ENCODE measurements around the gene ADD3.

ADD3 gene

DNA sequence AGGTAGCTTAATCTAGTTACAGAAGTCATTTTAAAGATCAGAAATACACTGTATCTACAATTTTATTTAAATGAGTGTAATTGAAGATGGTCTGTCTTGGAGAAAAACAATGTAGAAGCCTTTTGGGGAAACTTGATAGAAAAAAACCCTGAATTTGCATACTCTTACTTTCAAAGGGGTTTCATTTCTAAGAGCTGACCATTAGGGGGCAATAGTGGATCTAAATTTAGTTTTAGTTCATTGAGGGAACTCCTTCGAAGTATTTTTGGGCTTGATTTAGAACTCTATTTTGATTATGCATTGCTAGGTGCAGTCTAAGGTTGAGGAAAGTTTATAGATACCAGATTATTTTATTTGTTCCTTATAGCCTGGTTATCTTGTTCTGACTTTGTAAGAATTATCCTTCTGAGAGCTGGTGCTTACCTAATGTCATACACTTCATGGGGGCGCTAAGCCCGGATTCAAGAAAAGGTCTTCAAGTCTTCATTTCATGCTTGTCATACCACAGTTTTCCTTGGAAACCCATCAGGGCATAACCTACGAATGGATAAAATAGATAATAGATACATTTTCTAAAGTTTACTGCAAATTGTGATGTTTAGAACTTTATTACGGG lies 130.5 kb downstream of the ADD3 start:
- H3K27ac ChIP-seq, result no peak overlapping the region
- no peak overlapping the region for H3K4me3 ChIP-seq
- no peak for TF ChIP-seq Cebpa-rat (IDR thresholded peaks at IDR 0.05)
- no peak overlapping the region for H3K4me2 ChIP-seq
- H4K20me1 ChIP-seq, result no peaks in the 10 kb centered on the region
- H3K27me3 ChIP-seq, result no peaks in the 10 kb centered on the region
- H3K36me3 ChIP-seq, result peaks cover 2% of the 10 kb centered on the region; the same call in 1 of the 2 replicates
- H3K9ac ChIP-seq, result no peak overlapping the region
- H3K9me3 ChIP-seq, result no peaks in the 10 kb centered on the region
- H3K4me1 ChIP-seq, result peaks cover 33% of the 10 kb centered on the region

GRCh38 chr10:110141185-110141584 lies 133.4 kb downstream of the ADD3 start:
- Histone ChIP-seq H3K4me2 (no peak overlapping the region), H3K4me3 (no peak overlapping the region), H3K36me3 (no peaks in the 10 kb centered on the region), H3K9me3 (no peaks in the 10 kb centered on the region), H3K9ac (no peak overlapping the region), H3K27me3 (no peaks in the 10 kb centered on the region), H4K20me1 (no peaks in the 10 kb centered on the region), H3K4me1 (peaks cover 21% of the 10 kb centered on the region), H3K27ac (no peak overlapping the region)
- TF ChIP-seq Cebpa-rat (IDR thresholded peaks at IDR 0.05), result no peak

- H3K4me3 ChIP-seq, result no peak overlapping the region
- no peak overlapping the region for H3K27ac ChIP-seq
- peaks cover 21% of the 10 kb centered on the region for H3K4me1 ChIP-seq
- no peaks in the 10 kb centered on the region for H3K9me3 ChIP-seq
- no peaks in the 10 kb centered on the region for H3K36me3 ChIP-seq
- no peak for TF ChIP-seq Cebpa-rat (IDR thresholded peaks at IDR 0.05)
- no peak overlapping the region for H3K4me2 ChIP-seq
- no peaks in the 10 kb centered on the region for H4K20me1 ChIP-seq
- H3K27me3 ChIP-seq, result no peaks in the 10 kb centered on the region
- no peak overlapping the region for H3K9ac ChIP-seq
Measured at GRCh38 chr10:110141871-110142635, 134.3 kb downstream of the ADD3 start.

DNA sequence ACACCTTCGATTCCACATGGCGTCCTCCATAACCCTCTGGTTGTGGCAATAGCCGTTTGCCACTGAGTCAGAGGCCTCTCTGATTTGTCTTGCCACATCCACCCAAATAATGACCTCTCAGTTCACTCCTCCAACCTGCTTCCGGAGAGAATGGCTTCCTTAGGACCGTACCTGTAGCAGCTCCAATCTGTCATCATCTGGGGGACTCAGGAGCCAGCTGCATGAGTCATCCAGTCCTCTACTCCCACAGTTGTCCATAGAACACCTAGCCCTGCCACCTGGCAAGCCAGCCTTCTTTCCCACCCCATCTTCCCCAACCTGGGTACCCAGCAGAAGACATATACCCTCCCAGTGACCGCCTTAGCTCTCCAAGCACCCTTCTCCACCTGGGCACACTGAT lies 135.2 kb downstream of the ADD3 start:
- TF ChIP-seq Cebpa-rat (IDR thresholded peaks at IDR 0.05), result no peak
- H3K27me3 ChIP-seq, result no peaks in the 10 kb centered on the region
- H3K4me1 ChIP-seq, result peaks cover 13% of the 10 kb centered on the region
- H4K20me1 ChIP-seq, result no peaks in the 10 kb centered on the region
- no peak overlapping the region for H3K27ac ChIP-seq
- no peaks in the 10 kb centered on the region for H3K9me3 ChIP-seq
- H3K9ac ChIP-seq, result no peak overlapping the region
- no peaks in the 10 kb centered on the region for H3K36me3 ChIP-seq
- no peak overlapping the region for H3K4me2 ChIP-seq
- H3K4me3 ChIP-seq, result no peak overlapping the region

DNA sequence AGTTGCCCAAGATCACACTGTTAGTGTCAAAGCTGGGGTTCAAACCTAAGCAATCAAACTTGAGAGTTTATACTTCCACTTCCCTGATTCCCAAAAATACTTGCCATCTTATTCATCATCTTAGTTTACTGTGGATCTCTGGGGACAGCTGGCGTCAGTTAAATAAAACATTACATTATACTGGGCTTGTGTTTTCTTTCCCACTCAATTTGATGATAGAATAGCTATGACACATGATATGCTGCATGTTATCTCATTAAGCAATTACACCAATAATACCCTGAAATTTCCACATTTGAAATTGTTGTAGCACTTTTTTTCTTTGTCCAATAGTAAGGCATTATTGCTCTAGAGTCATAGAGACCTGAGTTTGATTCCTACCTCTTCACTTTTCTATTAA lies 136.7 kb downstream of the ADD3 start:
- Histone ChIP-seq H3K36me3 (no peaks in the 10 kb centered on the region), H3K9ac (no peak overlapping the region), H3K4me2 (no peak overlapping the region), H3K9me3 (no peaks in the 10 kb centered on the region), H3K27ac (no peak overlapping the region), H4K20me1 (no peaks in the 10 kb centered on the region), H3K27me3 (no peaks in the 10 kb centered on the region), H3K4me3 (no peak overlapping the region), H3K4me1 (peaks cover 6% of the 10 kb centered on the region)
- TF ChIP-seq Cebpa-rat (IDR thresholded peaks at IDR 0.05), result no peak

GRCh38 chr10:110147961-110148360 lies 140.2 kb downstream of the ADD3 start:
- Histone ChIP-seq H3K36me3 (no peaks in the 10 kb centered on the region), H3K9ac (no peak overlapping the region), H3K4me2 (no peak overlapping the region), H3K27ac (no peak overlapping the region), H3K4me1 (peaks cover 8% of the 10 kb centered on the region), H3K9me3 (no peaks in the 10 kb centered on the region), H4K20me1 (peaks cover 21% of the 10 kb centered on the region; the same call in 1 of the 2 replicates), H3K27me3 (peaks cover 13% of the 10 kb centered on the region; the same call in 1 of the 2 replicates), H3K4me3 (no peak overlapping the region)
- no peak for TF ChIP-seq Cebpa-rat (IDR thresholded peaks at IDR 0.05)

DNA sequence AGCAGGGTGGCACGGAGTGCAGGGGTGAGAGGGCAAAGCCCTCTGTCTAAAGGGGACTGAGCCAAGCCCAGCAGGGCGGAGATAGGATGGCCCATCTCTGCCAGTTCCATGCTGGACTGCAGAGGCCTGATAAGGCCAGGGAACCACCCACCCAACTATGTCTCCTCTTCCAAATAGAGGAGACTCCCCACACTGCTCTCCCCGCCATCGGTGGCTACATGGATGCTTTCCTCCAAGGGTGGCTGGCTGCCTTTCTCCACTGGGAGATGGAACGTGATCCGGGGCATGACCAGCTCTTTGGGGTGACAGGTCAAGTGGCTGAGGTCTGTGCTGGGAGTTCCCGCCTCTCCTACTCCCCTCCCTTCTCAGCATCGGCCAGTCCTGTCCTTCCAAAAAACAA lies 141.5 kb downstream of the ADD3 start:
- Histone ChIP-seq H4K20me1 (peaks cover 25% of the 10 kb centered on the region; the same call in 1 of the 2 replicates), H3K27ac (no peak overlapping the region), H3K27me3 (peaks cover 13% of the 10 kb centered on the region; the same call in 1 of the 2 replicates), H3K4me2 (no peak overlapping the region), H3K4me3 (no peak overlapping the region), H3K9me3 (no peaks in the 10 kb centered on the region), H3K36me3 (no peaks in the 10 kb centered on the region), H3K4me1 (peaks cover 21% of the 10 kb centered on the region), H3K9ac (no peak overlapping the region)
- no peak for TF ChIP-seq Cebpa-rat (IDR thresholded peaks at IDR 0.05)

GRCh38 chr10:110150046-110150445 lies 142.3 kb downstream of the ADD3 start:
- H3K36me3 ChIP-seq, result no peaks in the 10 kb centered on the region
- peaks cover 13% of the 10 kb centered on the region; the same call in 1 of the 2 replicates for H3K27me3 ChIP-seq
- TF ChIP-seq Cebpa-rat (IDR thresholded peaks at IDR 0.05), result no peak
- H3K9me3 ChIP-seq, result no peaks in the 10 kb centered on the region
- H3K27ac ChIP-seq, result no peak overlapping the region
- H3K4me1 ChIP-seq, result peaks cover 22% of the 10 kb centered on the region
- H3K9ac ChIP-seq, result no peak overlapping the region
- peaks cover 25% of the 10 kb centered on the region; the same call in 1 of the 2 replicates for H4K20me1 ChIP-seq
- H3K4me3 ChIP-seq, result no peak overlapping the region
- H3K4me2 ChIP-seq, result no peak overlapping the region

GRCh38 chr10:110150981-110151380 lies 143.2 kb downstream of the ADD3 start:
- H3K4me1 ChIP-seq, result peaks cover 24% of the 10 kb centered on the region
- H4K20me1 ChIP-seq, result peaks cover 27% of the 10 kb centered on the region
- H3K9me3 ChIP-seq, result no peaks in the 10 kb centered on the region
- H3K36me3 ChIP-seq, result no peaks in the 10 kb centered on the region
- H3K27ac ChIP-seq, result no peak overlapping the region
- H3K4me3 ChIP-seq, result no peak overlapping the region
- no peak for TF ChIP-seq Cebpa-rat (IDR thresholded peaks at IDR 0.05)
- no peak overlapping the region; the same call in 1 of the 2 replicates for H3K4me2 ChIP-seq
- H3K27me3 ChIP-seq, result peaks cover 14% of the 10 kb centered on the region; the same call in 1 of the 2 replicates
- H3K9ac ChIP-seq, result no peak overlapping the region

DNA sequence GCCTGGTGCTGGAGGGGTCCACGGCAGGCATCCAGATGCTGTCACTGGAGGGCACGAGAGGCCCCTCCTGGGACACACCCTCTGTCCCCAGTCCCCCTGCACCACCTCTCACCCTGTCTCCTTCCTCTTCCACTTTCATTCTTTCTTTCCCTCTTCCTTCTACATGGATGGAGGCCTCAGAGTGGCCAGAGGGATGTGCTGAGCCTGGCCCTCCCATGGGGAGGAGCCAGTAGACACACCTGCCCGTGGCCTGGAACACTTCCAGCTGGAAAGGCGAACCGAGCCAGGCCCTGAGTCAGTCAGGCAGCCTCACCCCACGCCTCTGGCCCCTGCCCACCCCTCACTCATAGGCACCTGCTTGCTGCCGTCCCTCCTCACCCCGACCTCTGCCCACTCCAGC lies 143.7 kb downstream of the ADD3 start:
- no peaks in the 10 kb centered on the region for H3K36me3 ChIP-seq
- no peak overlapping the region for H3K9ac ChIP-seq
- H3K27me3 ChIP-seq, result peaks cover 16% of the 10 kb centered on the region; the same call in 1 of the 2 replicates
- peaks cover 29% of the 10 kb centered on the region for H3K4me1 ChIP-seq
- no peak overlapping the region for H3K27ac ChIP-seq
- no peak overlapping the region; the same call in 1 of the 2 replicates for H3K4me2 ChIP-seq
- H3K4me3 ChIP-seq, result no peak overlapping the region
- TF ChIP-seq Cebpa-rat (IDR thresholded peaks at IDR 0.05), result no peak
- H3K9me3 ChIP-seq, result no peaks in the 10 kb centered on the region
- H4K20me1 ChIP-seq, result peaks cover 32% of the 10 kb centered on the region

Data from BLaER1 (cell line).